ENCODE results near the gene CALCB. TPM values are rescaled to one million over a fixed set of nuclear protein-coding genes. Genes with fewer than 3 reads are reported as not detected.

The CALCB gene
- total RNA-seq, 2 experiments from 2014 or later: 0.30 to 0.39 TPM

- no peak overlapping the region for H3K27ac Mint-ChIP-seq
- H3K4me3 ChIP-seq (ENCODE audit: low read length): no peak overlapping the region
- no peak overlapping the region for H3K27ac ChIP-seq (ENCODE audit: low read depth in 1 of 2, low read length in 2 of 2)
- H3K4me3 Mint-ChIP-seq: no peak overlapping the region
- no peaks in the 10 kb centered on the region for H3K4me1 ChIP-seq (ENCODE audit: insufficient read depth, low read length)
- no peak for ATAC-seq (ENCODE audit: poor library complexity)
- H3K36me3 ChIP-seq (ENCODE audit: insufficient read depth, low read length): no peaks in the 10 kb centered on the region
- no peaks in the 10 kb centered on the region for H3K27me3 ChIP-seq (ENCODE audit: control insufficient read depth in 1 of 2, insufficient read depth in 2 of 2, low read length in 2 of 2)
- ChIA-PET CTCF (no interaction called here), POLR2A (no interaction called here)
- no peaks in the 10 kb centered on the region for H3K9me3 ChIP-seq (ENCODE audit: control insufficient read depth in 1 of 2, insufficient read depth in 1 of 2, low read length in 2 of 2)
- H3K36me3 Mint-ChIP-seq (ENCODE audit: low read depth): no peaks in the 10 kb centered on the region
- intact Hi-C loops (cut with DNase I, micrococcal nuclease): loop anchor here in 1 of 2 experiments (10.0 kb wide), 1 partner anchor 1507 kb away; no protein-coding TSS in a partner anchor
- no peak for DNase-seq
- H3K9me3 Mint-ChIP-seq: peaks cover 6% of the 10 kb centered on the region
- no peaks in the 10 kb centered on the region for H3K4me1 Mint-ChIP-seq (ENCODE audit: low read depth)
- TF ChIP-seq CTCF (IDR thresholded peaks at IDR 0.05): no peak
- peaks cover under 1% of the 10 kb centered on the region for H3K27me3 Mint-ChIP-seq
Observed at GRCh38 chr11:15107730-15108515, 34.5 kb downstream of the CALCB start.

- ChIA-PET POLR2A (no interaction called here), CTCF (no interaction called here)
- no peak for TF ChIP-seq CTCF (IDR thresholded peaks at IDR 0.05)
- H3K4me3 ChIP-seq (ENCODE audit: low read length): no peak overlapping the region
- no peak for DNase-seq
- intact Hi-C loops (cut with DNase I, micrococcal nuclease): loop anchor here in 1 of 2 experiments (10.0 kb wide), 1 partner anchor 1506 kb away; no protein-coding TSS in a partner anchor
- H3K27ac ChIP-seq (ENCODE audit: low read depth in 1 of 2, low read length in 2 of 2): no peak overlapping the region
- H3K9me3 ChIP-seq (ENCODE audit: control insufficient read depth in 1 of 2, insufficient read depth in 1 of 2, low read length in 2 of 2): no peaks in the 10 kb centered on the region
- H3K36me3 Mint-ChIP-seq (ENCODE audit: low read depth): no peaks in the 10 kb centered on the region
- ATAC-seq (ENCODE audit: poor library complexity): no peak
- H3K9me3 Mint-ChIP-seq: peaks cover under 1% of the 10 kb centered on the region
- H3K4me3 Mint-ChIP-seq: no peak overlapping the region
- peaks cover 6% of the 10 kb centered on the region for H3K4me1 Mint-ChIP-seq (ENCODE audit: low read depth)
- no peaks in the 10 kb centered on the region for H3K36me3 ChIP-seq (ENCODE audit: insufficient read depth, low read length)
- H3K27ac Mint-ChIP-seq: no peak overlapping the region
- peaks cover under 1% of the 10 kb centered on the region for H3K4me1 ChIP-seq (ENCODE audit: insufficient read depth, low read length)
- H3K27me3 ChIP-seq (ENCODE audit: control insufficient read depth in 1 of 2, insufficient read depth in 2 of 2, low read length in 2 of 2): peaks cover 0 to 4% of the 10 kb centered on the region in 2 experiments
- peaks cover 8% of the 10 kb centered on the region for H3K27me3 Mint-ChIP-seq
Observed at GRCh38 chr11:15108592-15109130, 35.3 kb downstream of the CALCB start.

DNA sequence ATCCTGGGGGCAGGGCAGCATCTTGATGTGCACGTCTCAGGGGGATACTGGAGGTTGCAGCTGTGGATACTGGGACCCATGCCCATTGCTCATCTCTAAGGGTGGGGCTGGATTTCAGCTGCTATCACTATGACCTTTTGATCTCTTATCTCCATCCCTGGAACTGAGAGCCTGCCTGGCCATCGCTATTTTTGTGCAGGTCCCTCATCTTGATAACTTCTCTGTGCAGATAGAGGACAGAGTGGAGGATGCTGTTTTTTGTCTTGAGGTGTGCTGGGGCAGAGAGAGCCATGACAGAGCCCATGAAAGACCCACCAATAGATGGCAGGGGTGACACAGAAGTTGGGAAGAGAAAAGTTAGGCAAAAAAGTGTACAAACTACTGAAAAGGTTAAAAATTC is 36.2 kb downstream of the CALCB start:
- DNase-seq (no peak), ATAC-seq (ENCODE audit: poor library complexity) (no peak)
- H3K36me3 ChIP-seq (ENCODE audit: insufficient read depth, low read length): no peaks in the 10 kb centered on the region
- no peak for TF ChIP-seq CTCF (IDR thresholded peaks at IDR 0.05)
- H3K4me1 ChIP-seq (ENCODE audit: insufficient read depth, low read length): peaks cover 3% of the 10 kb centered on the region
- no peak overlapping the region for H3K27ac ChIP-seq (ENCODE audit: low read depth in 1 of 2, low read length in 2 of 2)
- no peaks in the 10 kb centered on the region for H3K9me3 ChIP-seq (ENCODE audit: control insufficient read depth in 1 of 2, insufficient read depth in 1 of 2, low read length in 2 of 2)
- Mint-ChIP-seq H3K36me3 (ENCODE audit: low read depth) (no peaks in the 10 kb centered on the region), H3K27me3 (peaks cover 15% of the 10 kb centered on the region), H3K27ac (no peak overlapping the region), H3K4me1 (ENCODE audit: low read depth) (peaks cover 11% of the 10 kb centered on the region), H3K9me3 (no peaks in the 10 kb centered on the region), H3K4me3 (no peak overlapping the region)
- peaks cover 0 to 4% of the 10 kb centered on the region in 2 experiments for H3K27me3 ChIP-seq (ENCODE audit: control insufficient read depth in 1 of 2, insufficient read depth in 2 of 2, low read length in 2 of 2)
- POLR2A ChIA-PET: no interaction called here
- CTCF ChIA-PET: no interaction called here
- H3K4me3 ChIP-seq (ENCODE audit: low read length): no peak overlapping the region
- intact Hi-C loops (cut with DNase I, micrococcal nuclease): loop anchor here in 1 of 2 experiments (10.0 kb wide), 1 partner anchor 1505 kb away; no protein-coding TSS in a partner anchor

Measured in CD4-positive, alpha-beta T cell (primary cell).